Upper lobe of left lung (tissue), 6 donors: ENCODE results near the gene P4HTM. TPM values are rescaled to one million over a fixed set of nuclear protein-coding genes. Genes with fewer than 3 reads are reported as not detected.

Experiments used
- ATAC-seq, 2 donors: fragments of 200-7000 bp; cut with Tn5 transposase; one replicate each; pipeline ENCODE4 v1.9.1; 2022; ENCODE audit warnings: mild to moderate bottlenecking in 2 of 2, moderate library complexity in 2 of 2; ENCODE audit not compliant: low FRiP score in 2 of 2
- DNase-seq, 2 donors: peaks; one replicate each; pipeline ENCODE4 v3.0.0-alpha.2; 2019 to 2020
- H3K27ac ChIP-seq, 4 donors: fragments of 200-600 bp; sonication (generic); one replicate each; pipeline ENCODE4 v1.5.1; 2016 to 2019
- H3K27me3 ChIP-seq, 4 donors: fragments of 200-600 bp; sonication (generic); one replicate each; pipeline ENCODE4 v1.5.1; 2017 to 2019
- H3K36me3 ChIP-seq, 4 donors: fragments of 200-600 bp; sonication (generic); one replicate each; pipeline ENCODE4 v1.5.1; 2016 to 2019
- H3K4me1 ChIP-seq, 4 donors: fragments of 200-600 bp; sonication (generic); one replicate each; pipeline ENCODE4 v1.5.1; 2018 to 2019
- H3K4me3 ChIP-seq, 4 donors: fragments of 200-600 bp; sonication (generic); one replicate each; pipeline ENCODE4 v1.5.1; 2017 to 2019; ENCODE audit warnings: mild to moderate bottlenecking in 2 of 4, moderate library complexity in 1 of 4
- H3K9me3 ChIP-seq, 4 donors: fragments of 200-600 bp; sonication (generic); one replicate each; pipeline ENCODE4 v1.5.1; 2018 to 2019
- EP300 ChIP-seq, 4 donors: sonication (generic); formaldehyde crosslinking; IDR thresholded peaks; one replicate each; pipeline ENCODE4 v1.5.1; 2017; ENCODE audit warnings: antibody characterized with exemption in 4 of 4, control low read depth in 2 of 4
- POLR2A ChIP-seq, 4 donors: fragments of 450-650 bp; IDR thresholded peaks; one replicate each; pipeline ENCODE4 v1.5.1; 2016 to 2017; ENCODE audit warnings: antibody characterized with exemption in 4 of 4, mild to moderate bottlenecking in 2 of 4
- POLR2AphosphoS5 ChIP-seq, 2 donors: sonication (generic); formaldehyde crosslinking; IDR thresholded peaks; one replicate each; pipeline ENCODE4 v1.5.1; 2017; ENCODE audit warnings: antibody characterized with exemption in 2 of 2
- WGBS, 2 donors: methylation state at CpG; one replicate each; pipeline ENCODE4 v1.1.5; 2017 to 2018; 5-methylcytosine and 5-hydroxymethylcytosine counted together
- total RNA-seq, 6 donors: library from RNA; depleted of rRNA in 4 of 6; stranded (reverse); fragments of >200 nt in 4 of 6; gene quantifications; one replicate each; pipeline versions ENCODE4 v1.1.0 to v1.2.1, GENCODE V29; 2016 to 2021
- TF ChIP-seq, protein P1 (sequence below), 6 experiments: fragments of 450-650 bp in 4 of 6; fragments of 200-600 bp in 2 of 6; sonication (generic) in 2 of 6; IDR thresholded peaks; one replicate each; pipeline ENCODE4 v1.5.1; 2016 to 2019; ENCODE audit warnings: antibody characterized with exemption in 6 of 6
- donor health status: DM: no; HTN: no; CAD: no; lungs with moderate emphysema.
- donor health status: DM: no; HTN: yes; CAD: no; lungs with severe emphysema.

Gene P4HTM
- total RNA-seq, 6 donors from 2014 or later = 44.2 to 184 (median 69.9) TPM

DNA sequence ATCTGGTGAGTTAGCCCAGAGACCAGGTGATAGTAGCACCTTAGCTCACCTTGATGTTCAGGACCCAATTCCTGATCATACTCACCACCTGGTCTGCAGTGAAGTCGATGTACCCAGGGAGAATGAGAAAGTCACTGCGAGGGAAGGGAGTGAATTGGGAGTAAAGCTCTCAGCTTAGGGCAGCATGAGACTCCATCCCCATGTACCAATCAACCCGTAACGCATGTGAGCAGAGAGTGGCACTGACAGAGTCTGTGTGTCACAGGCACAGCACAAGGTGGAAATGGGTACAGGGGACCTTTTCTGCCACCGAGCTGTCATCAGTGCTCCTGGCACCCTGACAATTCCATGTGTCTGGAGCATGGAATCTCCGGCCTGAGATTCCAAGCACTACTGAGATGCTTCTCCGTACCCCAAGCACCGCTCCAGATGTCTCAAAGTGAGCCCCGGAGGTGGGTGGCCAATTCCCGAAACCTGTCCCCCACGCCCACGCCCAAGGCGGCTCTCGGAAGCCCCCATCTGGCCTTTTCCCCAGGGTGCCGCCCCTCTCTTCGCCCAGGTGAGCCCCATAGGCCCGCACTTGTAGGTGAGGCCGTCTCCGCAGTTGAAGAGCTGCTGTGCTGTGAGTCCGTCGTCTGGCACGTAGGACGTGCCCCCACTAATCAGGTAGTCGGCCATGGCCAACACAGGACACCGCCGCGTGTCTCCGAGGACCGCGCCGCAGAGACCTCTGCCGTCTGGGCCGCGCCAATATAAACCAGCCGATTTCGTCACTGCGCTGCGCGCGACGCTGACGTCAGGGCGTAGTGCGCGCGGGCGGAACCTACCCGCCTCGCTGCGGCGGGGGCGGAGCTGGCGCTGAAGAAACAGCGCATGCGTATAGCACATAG lies 38.9 kb downstream of the P4HTM start, which contains the start of gene IMPDH2:
Gene IMPDH2, minus strand, starts transcription at position 726 of the 890 bp plus-strand sequence. Its CDS starts 48 bp downstream, at position 678.
- Histone ChIP-seq H3K9me3 (no peaks in the 10 kb centered on the region), H3K27ac (peak within 1 kb of the TSS; percentile 88 to 93 (median 92)), H3K27me3 (no peaks in the 10 kb centered on the region), H3K4me3 (peak within 1 kb of the TSS; percentile 56 to 92 (median 79)), H3K36me3 (peaks cover 29 to 76% (median 53%) of the 10 kb centered on the region in 4 donors), H3K4me1 (peaks cover 10 to 22% (median 16%) of the 10 kb centered on the region in 4 donors)
- peak in 1 of 4 donors; percentile 67 for TF ChIP-seq EP300 (IDR thresholded peaks at IDR 0.05)
- TF ChIP-seq, protein P1, sequence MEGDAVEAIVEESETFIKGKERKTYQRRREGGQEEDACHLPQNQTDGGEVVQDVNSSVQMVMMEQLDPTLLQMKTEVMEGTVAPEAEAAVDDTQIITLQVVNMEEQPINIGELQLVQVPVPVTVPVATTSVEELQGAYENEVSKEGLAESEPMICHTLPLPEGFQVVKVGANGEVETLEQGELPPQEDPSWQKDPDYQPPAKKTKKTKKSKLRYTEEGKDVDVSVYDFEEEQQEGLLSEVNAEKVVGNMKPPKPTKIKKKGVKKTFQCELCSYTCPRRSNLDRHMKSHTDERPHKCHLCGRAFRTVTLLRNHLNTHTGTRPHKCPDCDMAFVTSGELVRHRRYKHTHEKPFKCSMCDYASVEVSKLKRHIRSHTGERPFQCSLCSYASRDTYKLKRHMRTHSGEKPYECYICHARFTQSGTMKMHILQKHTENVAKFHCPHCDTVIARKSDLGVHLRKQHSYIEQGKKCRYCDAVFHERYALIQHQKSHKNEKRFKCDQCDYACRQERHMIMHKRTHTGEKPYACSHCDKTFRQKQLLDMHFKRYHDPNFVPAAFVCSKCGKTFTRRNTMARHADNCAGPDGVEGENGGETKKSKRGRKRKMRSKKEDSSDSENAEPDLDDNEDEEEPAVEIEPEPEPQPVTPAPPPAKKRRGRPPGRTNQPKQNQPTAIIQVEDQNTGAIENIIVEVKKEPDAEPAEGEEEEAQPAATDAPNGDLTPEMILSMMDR (IDR thresholded peaks at IDR 0.05) = peak in 3 of 6 experiments; percentile 21 to 51 (median 37)
- TF ChIP-seq POLR2AphosphoS5 (IDR thresholded peaks at IDR 0.05) = peak; percentile 97 to 99
- TF ChIP-seq POLR2A (IDR thresholded peaks at IDR 0.05) = peak in 3 of 4 donors; percentile 92 to 98 (median 96)
- WGBS, 2 donors = 4 to 5% methylated on average over 19 to 20 of the region's 55 CpGs
- peak; percentile 93 to 99 for DNase-seq
- peak; percentile 96 to 97 for ATAC-seq

DNA sequence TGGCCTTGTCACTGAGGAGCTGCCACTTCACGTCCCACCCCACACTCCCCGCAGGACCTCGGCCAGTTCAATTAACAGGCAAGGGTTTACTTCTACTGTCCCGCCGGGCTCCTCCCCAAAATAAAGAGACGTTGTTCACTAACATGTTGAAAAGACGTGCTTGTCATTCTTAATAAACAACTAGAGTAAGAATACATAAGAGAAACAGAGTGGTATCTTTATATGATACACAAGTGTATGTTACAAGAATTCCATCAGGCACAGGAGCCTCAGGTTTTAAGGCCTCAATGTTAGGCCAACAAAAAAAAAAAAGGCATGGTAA lies 39.5 kb downstream of the P4HTM start:
- peaks cover 10 to 20% (median 15%) of the 10 kb centered on the region in 4 donors for H3K4me1 ChIP-seq
- WGBS, 2 donors = 3 to 6% methylated on average over 7 of the region's 7 CpGs
- H3K9me3 ChIP-seq = no peaks in the 10 kb centered on the region
- no peaks in the 10 kb centered on the region for H3K27me3 ChIP-seq
- peak overlapping the region in 3 of 4 donors; percentile 56 to 88 (median 70) for H3K4me3 ChIP-seq
- ATAC-seq (no peak), DNase-seq (no peak)
- peak overlapping the region; percentile 88 to 93 (median 92) for H3K27ac ChIP-seq
- no peak for TF ChIP-seq EP300 (IDR thresholded peaks at IDR 0.05)
- TF ChIP-seq POLR2AphosphoS5 (IDR thresholded peaks at IDR 0.05) = no peak
- no peak for TF ChIP-seq POLR2A (IDR thresholded peaks at IDR 0.05)
- TF ChIP-seq, protein P1 (IDR thresholded peaks at IDR 0.05) = peak in 1 of 6 experiments; percentile 3
- H3K36me3 ChIP-seq = peaks cover 24 to 76% (median 49%) of the 10 kb centered on the region in 4 donors

DNA sequence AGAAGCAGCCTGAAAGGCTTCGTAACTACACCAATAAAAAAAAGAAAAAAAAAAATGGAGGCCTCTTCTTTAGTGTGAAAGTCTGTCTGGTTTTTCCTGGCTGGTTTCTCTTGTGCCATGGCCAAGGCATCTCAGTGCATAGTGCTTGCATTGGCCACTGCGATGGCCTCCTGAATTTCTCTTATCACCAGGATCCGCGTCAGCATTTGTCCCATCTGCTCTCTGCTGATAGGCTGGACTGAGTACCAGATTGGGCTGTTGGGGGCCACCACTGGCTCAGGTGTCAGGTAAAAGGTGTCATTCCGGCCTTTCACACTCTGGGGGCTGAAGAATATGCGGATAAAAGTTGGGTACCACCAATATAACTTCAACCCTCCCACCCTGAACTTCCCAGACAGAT lies 40.3 kb downstream of the P4HTM start:
- no peak overlapping the region for H3K4me3 ChIP-seq
- no peak for TF ChIP-seq POLR2A (IDR thresholded peaks at IDR 0.05)
- TF ChIP-seq POLR2AphosphoS5 (IDR thresholded peaks at IDR 0.05) = no peak
- TF ChIP-seq EP300 (IDR thresholded peaks at IDR 0.05) = no peak
- TF ChIP-seq, protein P1 (IDR thresholded peaks at IDR 0.05) = no peak
- H3K9me3 ChIP-seq = no peaks in the 10 kb centered on the region
- H3K4me1 ChIP-seq = peaks cover 10 to 20% (median 15%) of the 10 kb centered on the region in 4 donors
- H3K27ac ChIP-seq = peak overlapping the region in 1 of 4 donors; percentile 92
- WGBS, 2 donors = 89 to 91% methylated on average over 6 of the region's 6 CpGs
- peaks cover 20 to 76% (median 43%) of the 10 kb centered on the region in 4 donors for H3K36me3 ChIP-seq
- no peaks in the 10 kb centered on the region for H3K27me3 ChIP-seq
- ATAC-seq = no peak
- DNase-seq = no peak

DNA sequence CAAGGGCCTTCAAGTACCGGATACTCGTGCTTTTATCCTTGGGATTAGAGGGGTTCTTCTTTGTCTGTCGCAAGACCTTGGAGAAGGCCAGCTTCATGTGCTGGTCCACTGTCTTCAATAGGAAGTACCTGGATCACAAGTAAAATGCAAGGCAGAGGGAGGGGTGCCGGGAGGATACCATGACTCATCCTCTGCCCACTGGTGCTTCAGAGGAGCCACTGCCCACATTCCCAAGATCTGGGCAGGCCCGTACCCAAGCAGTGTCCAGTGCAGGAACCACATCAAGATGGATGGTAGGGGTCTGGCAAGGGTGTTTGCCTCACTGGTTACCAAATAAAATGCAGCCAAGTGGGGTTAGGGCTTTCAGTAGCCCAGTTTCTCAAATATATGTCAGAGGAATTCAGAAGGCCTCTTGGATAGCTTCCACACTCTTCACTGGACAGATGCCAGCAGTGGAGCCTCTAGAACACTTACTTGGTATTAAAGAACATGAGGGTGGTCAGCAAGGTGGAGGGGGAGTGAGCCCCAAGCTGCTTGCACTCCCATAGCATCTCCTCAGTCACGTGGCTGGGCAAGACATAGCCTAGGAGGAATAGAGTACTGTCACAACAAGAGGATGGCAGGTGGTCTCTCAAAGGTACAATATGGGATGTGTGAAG lies 42.7 kb downstream of the P4HTM start:
- H3K36me3 ChIP-seq = peaks cover 18 to 68% (median 36%) of the 10 kb centered on the region in 4 donors
- no peaks in the 10 kb centered on the region for H3K27me3 ChIP-seq
- DNase-seq (no peak), ATAC-seq (no peak)
- H3K27ac ChIP-seq = peak overlapping the region in 1 of 4 donors; percentile 5
- TF ChIP-seq, protein P1 (IDR thresholded peaks at IDR 0.05) = no peak
- TF ChIP-seq POLR2AphosphoS5 (IDR thresholded peaks at IDR 0.05) (no peak), EP300 (IDR thresholded peaks at IDR 0.05) (no peak), POLR2A (IDR thresholded peaks at IDR 0.05) (no peak)
- no peak overlapping the region for H3K4me3 ChIP-seq
- WGBS, 2 donors = 96 to 97% methylated on average over 6 of the region's 6 CpGs
- H3K9me3 ChIP-seq = no peaks in the 10 kb centered on the region
- peaks cover 10 to 20% (median 13%) of the 10 kb centered on the region in 4 donors for H3K4me1 ChIP-seq
